HG02970 (cell line): ENCODE data around the gene HECTD1.
"Not testable (repeated sequence)": the region's sequence is repeated elsewhere in the genome, so short reads cannot be mapped to it uniquely, and the experiment has no call there.

Experiments
- ATAC-seq: cut with Tn5 transposase; IDR thresholded peaks from one replicate; pipeline ENCODE4 v1.9.1; 2021; ENCODE audit warnings: mild to moderate bottlenecking, moderate library complexity, moderate number of reproducible peaks; ENCODE audit not compliant: unreplicated experiment, low FRiP score

Gene HECTD1

DNA sequence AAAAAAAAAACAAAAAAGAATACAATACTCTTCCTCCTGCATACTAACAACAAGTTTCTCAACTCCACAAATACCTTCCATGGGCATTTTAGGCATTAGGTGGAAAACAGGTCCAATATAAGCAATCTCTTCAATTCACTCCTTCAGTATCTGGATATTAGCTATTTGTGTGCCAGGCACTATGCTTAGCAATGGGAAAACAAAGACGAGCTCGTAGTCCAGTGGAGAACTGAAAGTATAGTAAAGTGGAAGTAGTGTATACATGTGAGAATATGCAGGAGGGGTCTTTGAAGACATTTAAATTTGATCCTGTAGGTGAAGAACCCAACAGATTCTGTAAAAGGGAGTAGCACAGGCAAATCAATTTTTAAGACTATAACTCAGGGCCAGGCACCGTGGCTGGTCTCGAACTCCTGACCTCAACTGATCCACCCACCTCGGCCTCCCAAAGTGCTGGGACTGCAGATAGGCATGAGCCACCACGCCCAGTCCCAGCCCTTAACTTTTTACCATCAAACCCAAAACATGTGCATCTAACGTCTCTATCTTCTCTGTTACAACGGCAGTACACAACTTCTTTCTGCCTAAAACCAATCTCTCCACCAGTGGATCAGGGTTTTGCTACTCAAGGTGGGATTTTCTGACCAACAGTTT is 10.6 kb downstream of the HECTD1 start:
- no peak for ATAC-seq

DNA sequence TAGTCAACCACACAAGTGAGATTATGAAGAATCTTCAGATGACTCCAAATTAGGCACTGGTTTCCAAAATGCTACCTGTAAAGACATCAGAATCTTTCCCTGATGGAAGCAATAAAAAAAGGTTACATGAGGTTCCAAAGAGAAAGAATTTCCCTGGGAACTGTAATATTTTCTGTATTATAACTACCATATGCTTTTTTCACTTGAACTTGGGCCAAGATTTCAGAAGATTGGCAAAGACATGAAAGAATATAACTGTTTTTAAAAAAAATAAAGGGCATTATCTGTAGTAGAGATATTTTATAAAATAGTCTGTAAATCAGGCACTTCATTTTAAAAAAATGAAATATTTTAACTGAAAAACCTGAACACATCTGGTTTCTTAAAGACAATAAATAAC is 12.9 kb downstream of the HECTD1 start:
- ATAC-seq = no peak

DNA sequence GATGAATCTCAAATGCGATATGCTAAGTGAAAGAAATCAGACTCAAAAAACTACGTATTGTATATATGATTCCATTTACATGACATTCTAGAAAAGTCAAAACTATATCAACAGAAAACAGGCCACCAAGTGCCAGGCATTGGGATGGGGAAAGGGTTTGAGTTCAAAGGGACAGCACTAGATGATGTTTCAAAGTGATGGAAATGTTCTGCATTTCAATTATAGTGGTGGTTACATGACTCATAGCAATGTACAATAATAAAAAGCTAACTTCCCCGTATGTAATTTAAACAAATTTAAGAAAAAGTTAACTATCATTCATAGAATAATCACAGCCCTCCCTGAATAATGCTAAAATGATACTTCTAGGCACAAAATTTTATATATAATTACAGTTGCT is 13.5 kb downstream of the HECTD1 start:
- ATAC-seq = no peak

DNA sequence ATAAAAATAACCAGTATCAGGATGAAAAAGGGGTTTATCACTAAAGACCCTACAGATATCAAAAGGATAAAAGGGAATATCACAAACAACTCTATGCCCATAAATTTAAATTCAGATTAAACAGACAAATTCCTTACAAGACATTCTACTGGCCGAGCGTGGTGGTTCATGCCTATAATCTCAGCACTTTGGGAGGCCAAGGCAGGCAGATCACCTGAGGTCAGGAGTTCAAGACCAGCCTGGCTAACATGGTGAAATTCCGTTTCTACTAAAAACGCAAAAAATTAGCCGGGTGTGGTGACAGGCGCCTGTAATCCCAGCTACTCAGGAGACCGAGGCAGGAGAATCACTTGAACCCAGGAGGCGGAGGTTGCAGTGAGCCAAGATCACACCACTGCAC is 15.0 kb downstream of the HECTD1 start:
- not testable (repeated sequence) for ATAC-seq

DNA sequence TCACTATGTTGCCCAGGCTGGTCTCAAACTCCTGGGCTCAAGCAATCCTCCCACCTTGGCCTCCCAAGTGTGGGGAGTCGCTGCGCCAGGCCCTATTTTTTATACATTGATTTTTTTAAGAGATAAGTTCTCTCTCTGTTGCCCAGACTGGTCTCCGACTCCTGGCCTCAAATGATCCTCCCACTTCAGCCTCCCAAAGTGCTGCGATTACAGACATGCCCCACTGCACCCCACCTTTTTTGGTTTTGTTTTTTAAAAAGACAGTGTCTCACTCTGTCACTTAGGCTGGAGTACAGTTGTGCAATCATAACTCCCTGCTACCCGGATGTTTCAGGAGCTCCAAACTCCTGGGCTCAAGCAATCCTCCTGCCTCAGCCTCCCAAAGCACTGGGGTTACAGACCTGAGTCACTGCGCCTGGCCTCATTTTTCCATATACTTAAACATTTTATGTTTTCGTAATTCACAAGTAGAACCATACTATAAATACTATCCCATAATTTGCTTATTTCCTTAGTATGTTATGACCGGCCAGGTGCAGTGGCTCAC is 16.8 kb downstream of the HECTD1 start:
- ATAC-seq = no peak

DNA sequence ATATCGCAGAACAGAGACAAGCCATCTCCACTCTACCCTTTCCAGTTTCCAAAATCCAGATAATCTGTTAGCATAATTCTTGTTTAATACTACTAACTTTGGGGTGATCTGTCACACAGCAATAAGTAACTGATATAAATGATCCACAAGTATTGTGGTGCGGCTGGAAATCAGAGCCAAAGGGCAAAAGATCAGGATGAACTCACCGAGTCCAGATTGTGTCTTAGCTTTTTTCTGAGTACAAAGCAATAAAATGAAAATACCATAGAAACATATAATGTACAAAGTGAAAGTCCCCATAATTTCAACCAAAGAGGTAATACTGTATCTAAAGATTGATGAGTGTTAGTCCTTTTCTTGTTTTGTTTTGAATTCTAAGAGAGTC is 17.4 kb downstream of the HECTD1 start:
- no peak for ATAC-seq

DNA sequence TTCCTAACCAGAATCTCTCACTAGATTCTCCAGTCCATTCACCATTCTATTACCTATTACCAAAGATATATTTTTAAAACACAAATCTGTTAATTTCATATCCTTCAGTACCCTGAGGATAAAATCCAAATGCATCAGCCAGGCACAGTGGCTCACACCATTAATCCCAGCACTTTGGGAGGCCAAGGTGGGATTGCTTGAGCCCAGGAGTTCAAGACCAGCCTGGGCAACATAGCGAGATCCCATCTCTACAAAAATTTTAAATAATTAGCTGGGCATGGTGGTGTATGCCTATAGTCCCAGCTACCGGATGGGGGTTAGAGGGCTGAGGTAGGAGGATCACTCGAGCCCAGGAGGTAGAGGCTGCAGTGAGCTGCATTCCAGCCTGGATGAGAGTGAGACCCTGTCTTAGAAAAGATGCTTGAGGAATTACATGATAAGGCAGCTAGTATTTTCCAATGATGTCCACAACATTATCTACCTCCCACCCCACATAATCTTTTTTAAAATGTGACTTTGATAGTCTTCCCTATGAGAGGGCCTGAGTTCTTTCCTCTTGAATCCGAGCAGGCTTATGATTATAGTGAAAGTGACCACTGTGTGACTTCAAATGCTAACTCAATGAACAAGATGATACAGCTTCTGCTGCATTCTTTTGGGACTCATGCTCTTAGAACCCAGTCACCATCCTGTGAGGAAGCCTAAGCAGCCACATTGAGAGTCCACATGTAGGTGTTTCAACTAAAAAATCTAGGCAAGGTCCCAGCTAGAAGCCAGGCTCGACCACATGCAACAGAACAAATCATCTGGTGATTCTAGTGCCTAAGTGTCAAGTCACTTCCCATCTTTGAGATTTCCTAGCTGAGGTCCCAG is 18.0 kb downstream of the HECTD1 start:
- ATAC-seq = no peak

DNA sequence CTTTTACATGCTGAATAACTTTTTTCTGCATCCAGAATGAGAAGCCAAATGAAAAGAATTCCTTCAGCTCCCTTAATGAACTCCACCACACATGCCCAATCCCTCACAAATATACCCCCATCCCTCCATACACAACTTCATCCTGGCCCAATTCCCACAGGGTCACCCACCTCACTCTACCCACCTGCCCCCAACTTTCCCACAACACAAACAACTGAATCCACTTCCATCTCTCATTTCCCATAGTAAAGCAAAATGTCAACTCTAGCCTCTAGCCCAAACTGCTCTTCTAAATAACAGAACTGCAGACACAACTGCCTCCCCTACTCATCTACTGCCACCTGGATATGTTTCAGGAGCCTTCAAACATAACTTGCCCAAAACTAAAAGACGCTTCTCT is 18.8 kb downstream of the HECTD1 start:
- no peak for ATAC-seq

DNA sequence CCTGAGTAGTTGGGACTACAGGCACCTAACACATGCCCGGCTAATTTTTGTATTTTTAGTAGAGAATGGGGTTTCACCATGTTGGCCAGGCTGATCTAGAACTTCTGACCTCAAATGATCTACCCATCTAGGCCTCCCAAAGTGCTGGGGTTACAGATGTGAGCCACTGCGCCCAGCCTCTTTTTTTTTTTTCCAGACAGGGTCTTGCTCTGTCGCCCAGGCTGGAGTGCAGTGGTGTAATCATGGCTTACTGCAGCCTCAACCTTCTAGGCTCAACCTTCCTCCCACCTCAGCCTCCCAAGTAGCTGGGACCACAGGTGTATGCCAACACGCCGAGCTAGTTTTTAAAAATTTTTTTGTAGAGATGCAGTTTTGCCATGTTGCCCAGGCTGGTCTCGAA is 25.6 kb downstream of the HECTD1 start:
- not testable (repeated sequence) for ATAC-seq

DNA sequence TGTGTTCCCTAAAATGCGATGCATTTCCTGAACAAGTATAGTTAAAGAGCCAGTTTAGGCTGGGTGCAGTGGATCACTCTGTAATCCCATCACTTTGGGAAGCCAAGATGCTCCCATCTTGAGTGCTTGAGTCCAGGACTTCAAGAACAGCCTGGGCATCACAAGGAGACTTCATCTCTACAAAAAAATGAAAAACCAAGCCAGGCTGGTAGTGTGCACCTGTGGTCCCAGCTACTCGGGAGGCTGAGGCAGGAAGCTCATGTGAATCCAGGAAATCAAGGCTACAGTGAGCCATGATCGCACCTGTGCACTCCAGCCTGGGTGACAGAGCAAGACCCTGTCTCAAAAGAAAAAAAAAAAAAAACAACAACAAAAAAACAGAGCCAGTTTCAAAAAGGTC is 26.3 kb downstream of the HECTD1 start:
- ATAC-seq = no peak

DNA sequence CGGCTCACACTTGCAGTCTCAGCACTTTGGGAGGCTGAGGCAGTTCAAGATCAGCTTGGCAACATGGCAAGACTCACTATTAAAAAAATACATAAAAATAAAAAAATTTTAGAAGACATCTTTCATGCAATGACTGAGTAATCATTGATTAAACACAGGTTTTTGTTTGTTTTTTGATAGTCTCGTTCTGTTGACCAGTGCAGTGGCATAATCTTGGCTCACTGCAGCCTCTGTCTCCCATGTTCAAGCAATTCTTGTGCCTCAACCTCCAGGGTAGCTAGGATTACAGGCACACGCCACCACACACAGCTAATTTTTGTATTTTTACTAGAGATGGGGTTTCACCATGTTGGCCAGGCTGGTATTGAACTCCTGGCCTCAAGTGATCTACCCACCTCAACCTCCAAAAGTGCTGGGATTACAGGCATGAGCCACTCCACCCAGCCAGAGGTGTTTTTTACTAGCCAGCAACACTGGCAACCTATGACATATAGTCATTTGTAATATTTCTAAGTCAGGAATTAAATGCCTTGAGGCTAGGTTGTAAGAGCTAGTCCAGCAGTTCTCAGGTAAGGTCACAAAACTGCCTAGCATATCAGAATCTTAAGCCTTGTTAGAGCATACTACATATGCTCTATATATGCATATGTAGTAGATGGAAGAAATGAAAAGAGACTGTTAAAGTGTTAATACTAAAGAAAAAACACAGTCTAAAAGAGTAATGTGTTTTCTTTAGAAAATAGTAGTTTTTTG is 27.1 kb downstream of the HECTD1 start:
- no peak for ATAC-seq

DNA sequence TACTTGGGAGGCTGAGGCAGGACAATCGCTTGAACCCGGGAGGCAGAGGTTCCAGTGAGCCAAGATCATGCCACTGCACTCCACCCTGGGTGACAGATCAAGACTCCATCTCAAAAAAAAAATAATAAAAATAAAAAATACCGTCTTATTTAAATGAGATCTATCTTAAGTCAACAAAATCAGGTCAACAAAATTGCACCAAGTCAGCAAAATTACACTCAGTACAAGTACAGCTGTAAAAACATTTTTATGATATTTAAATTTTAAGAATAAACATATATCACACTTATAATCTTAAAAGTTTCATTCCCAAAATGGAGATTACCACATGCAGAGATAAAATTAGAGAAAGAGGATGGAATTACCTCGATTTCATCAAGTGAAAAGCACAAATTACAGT is 33.2 kb downstream of the HECTD1 start:
- ATAC-seq = no peak

DNA sequence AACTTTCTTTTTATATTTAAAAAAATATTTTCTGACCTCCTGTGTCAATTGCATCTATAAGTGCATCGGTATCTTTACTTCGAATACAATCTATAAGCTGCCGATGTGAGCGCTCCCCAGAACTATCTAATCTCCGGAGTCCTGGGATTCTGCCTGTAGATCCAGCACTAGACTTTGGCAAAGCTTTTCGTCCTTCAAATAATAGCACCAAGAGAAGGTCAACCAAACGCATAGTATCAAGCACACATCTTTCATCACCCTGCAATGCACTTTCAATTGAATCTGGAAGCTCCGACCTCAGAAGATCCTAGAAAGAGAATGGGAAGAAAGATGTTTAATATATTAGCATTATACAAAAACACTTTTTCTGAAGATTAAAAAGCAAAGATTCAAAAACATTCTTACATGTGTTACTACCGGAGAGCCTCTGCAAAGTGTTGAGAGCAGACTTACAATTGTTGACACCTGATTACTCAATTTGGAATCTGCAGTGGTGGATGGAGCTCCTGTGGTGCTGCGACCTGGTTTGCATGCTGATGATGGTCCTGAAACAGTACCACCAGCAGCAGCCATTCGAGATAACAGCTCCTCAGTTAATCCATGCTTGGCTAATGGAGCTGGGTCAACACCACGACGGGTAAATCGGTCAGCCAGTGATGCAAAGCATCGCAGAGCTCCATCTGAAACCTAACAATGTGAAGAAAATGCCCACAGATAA is 34.3 kb downstream of the HECTD1 start:
- ATAC-seq = no peak

DNA sequence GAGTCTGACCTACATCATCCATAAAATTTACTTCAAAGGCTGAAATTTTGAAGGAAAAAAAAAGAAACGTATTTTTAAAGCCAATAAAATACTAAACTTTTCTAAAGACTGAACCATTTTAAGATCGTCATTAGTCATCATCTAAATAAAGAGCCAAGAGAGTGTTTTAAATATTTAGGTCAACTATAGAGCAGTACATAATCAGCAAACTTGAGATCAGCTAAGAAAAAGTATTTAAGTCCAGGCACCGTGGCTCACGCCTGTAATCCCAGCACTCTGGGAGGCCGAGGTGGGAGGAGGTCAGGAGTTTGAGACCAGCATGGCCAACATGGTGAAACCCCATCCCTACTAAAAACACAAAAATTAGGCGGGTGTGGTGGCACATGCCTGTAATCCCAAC is 35.5 kb downstream of the HECTD1 start:
- no peak for ATAC-seq

DNA sequence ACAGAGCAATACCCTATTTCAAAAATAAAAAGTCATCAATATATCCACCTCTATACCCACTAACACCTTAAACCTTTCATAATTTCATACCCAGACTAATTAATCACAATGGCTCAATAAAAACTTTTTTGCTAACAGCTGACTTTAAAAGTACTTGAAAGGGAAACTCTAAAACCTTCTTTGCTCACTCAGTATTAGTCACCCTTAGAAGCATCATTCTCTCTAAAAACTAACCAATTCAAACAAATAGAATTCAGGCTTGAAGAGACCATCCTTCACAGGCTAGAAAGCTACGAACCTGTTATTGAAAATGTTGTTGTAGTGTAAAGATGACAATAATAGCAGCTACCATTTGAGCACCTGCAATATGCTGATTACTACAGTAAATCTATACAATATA is 37.2 kb downstream of the HECTD1 start:
- no peak for ATAC-seq

DNA sequence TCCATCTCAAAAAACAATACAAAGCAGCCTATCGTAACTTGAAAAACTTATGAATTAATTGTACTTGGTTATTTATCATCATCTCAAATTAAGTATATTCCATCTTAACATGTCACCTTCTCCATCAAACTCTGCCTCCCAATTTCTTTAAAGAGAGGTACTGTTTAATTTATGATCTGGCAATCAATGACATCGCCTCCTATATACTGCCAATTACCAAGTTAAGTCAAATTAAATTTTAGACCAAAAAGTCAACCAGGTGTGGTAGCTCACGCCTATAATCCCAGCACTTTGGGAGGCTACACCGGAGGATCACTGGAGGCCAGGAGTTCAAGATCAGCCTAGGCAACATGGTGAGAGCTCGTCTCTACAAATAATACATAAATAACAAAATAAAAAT is 37.7 kb downstream of the HECTD1 start:
- no peak for ATAC-seq

DNA sequence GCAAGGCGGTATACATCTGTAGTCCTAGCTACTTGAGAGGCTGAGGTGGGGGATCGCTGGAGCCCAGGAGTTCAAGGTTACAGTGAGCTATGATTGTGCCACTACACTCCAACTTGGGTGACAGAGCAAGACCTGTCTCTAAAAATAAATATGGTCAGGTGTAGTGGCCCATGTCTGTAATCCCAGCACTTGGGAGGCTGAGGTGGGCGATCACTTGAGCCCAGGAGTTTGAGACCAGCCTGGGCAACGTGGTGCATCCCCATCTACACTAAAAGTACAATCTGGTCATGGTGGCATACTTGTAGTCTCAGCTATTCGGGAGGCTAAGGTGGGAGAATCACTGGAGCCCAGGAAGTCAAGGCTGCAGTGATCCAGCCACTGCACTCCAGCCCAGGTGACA is 40.6 kb downstream of the HECTD1 start:
- ATAC-seq = no peak

DNA sequence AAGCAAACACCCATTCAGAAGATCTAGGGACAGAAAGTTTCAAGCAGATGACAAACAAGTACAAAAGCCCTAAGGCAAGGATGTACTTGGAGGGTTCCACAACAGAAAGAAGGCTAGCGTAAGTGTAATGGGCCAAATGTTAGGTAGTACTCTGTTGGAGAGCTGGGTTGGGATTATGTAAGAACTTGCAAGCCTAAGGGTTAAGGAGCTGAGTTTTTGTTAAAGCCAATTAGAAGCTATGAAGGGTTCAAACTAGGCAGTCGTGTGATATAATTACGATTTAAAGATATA is 41.4 kb downstream of the HECTD1 start:
- ATAC-seq = no peak

DNA sequence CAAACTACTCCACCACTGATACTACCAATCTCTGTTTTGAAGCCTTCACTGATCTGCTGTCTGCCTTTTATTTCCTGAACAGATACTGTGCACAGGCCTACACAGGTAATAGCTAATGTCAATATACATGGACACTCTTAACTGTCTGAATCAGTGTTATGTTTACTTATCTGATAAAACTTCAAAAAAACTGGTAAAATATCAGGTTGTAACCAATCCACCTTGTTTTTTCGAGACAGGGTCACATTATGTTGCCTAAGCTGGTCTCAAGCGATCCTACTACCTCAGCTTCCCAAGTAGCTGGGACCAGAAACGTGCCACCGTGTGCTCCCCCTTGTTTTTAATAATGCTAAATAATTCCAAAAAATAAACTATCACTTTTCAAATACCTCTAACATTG is 43.5 kb downstream of the HECTD1 start:
- no peak for ATAC-seq

DNA sequence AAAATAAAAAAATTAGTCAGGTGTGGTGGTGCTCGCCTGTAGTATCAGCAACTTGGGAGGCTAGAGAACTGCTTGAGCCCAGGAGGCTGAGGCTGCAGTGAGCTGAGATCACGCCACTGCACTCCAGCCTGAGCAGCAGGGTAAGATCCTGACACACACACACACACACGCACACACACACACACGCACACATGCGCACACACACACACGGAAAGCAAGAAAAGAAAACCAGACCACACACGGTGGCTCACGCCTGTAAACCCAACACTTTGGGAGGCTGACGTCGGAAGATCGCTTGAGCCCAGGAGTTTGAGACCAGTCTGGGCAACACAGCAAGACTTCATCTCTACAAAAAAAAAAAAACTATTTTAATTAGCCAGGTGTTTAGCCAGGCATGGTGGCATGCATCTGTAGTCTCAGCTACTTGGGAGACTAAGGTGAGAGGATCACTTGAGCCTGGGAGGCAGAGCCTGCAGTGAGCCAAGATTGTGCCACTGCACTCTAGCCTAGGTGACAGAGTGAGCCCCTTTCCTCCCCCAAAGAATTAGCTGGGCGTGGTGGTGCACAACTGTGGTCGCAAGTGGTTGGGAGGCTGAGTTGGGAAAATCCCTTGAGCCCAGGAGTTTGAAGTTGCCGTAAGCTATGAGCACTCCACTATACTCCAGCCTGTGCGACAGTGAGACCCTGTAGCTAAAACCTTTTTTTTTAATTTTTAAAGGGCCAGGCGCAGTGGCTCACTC is 44.5 kb downstream of the HECTD1 start:
- ATAC-seq = no peak
